ENCODE measurements around the gene FYN.

The FYN gene

DNA sequence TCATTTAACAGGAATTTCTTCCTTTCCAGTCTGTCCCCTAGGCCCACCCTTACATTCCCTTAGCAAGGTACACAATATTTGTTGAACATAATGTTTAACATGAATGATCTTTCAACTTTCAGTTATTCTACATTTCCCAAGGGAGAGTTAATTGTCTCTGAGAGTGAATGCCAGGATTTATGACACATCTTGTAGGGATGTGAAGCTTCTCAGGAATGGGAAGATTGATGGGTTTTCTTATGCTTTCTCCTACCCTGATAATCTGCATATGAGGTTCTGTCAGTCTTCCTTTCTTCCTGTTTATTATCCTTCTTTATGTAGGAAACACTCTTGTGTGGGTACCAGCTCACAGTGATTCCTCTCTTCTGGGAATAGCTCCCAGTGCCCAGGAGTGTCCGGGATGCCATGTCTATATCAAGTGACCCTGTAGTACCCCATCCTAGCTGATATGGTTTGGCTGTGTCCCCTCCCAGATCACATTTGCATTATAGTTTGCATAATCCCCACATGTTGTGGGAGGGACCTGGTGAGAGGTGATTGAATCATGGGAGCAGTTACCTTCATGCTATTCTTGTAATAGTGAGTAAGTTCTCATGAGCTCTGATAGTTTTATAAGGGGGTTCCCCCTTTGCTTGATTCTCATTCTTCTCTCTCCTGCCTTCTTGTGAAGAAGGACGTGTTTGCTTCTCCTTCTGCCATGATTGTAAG lies 7.1 kb upstream of the FYN start:
- no peak for DNase-seq

DNA sequence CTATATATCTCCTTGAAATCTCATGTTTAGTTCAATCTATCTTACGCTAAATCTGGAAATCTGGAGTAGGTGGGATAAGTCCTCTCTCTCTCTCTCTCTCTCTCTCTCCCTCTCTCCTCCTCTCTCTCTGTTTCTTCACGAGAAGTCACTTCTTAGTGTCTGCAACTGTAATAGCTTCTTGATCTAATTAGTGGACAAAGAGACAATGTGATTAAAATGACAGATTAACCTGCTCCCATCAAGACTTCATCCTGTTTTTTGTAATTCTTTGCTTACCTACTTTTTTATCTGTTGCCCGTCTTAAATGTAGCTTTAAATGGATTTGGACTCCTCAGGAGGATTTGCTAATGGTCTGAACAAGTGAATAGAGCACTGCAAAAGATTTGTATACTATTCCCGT lies 2.5 kb upstream of the FYN start:
- DNase-seq: no peak

DNA sequence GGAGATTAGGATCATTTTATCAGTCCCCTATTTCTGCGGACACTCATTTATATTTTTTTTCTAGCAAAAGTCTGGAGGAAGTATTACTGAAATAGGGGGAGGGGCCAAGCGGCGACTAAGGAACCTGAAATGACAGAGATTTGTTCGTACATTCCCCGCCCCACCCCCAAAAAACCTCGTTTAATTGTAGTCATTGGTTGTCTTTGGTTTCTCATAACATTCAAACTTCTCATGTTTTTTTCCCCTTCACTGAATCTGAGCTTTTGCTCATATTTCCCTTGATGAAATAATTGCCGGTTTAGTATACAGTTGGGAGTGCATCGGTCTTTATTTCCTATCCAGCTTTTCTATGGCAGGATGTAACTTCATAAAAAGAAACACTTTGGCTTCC lies 768 bp upstream of the FYN start:
- DNase-seq: no peak

DNA sequence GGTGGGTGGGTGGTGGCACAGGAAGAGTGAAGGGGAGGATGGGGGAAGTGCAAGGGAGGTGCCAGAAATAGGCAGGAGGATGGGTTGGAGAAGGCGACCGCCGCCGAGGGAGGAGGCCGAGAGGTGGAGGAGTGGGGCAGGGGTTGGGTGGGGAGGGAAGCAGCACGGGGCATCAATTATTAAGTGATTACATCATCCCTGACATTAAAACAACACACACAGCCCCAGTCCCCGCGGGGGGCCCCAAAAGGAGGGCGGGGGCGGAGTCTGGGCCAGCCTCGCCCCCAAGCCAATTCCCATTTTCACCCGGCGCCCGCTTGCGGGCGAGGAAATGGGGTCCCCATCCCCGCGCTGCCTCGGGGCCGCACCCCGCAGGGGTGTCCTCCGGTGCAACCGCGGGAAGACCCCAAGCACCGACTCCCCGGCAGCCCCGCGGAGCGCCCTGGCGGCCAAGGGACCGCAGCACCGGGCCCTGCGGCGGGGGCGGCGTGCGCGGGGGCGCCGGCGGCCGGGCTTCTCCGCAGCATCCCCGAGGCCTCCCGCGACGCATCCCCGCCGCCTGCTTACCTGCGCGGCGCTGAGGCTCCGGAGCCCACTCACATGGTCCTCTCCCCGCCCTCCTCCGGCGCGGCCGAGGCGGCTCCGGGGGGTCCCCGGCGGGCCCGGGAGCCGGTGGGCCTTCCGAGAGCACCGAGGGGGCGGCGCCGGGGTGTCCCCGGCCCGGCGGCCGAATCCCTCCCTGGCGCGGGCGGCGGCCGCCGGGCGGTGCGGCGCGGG lies 663 bp downstream of the FYN start:
- no peak for DNase-seq

DNA sequence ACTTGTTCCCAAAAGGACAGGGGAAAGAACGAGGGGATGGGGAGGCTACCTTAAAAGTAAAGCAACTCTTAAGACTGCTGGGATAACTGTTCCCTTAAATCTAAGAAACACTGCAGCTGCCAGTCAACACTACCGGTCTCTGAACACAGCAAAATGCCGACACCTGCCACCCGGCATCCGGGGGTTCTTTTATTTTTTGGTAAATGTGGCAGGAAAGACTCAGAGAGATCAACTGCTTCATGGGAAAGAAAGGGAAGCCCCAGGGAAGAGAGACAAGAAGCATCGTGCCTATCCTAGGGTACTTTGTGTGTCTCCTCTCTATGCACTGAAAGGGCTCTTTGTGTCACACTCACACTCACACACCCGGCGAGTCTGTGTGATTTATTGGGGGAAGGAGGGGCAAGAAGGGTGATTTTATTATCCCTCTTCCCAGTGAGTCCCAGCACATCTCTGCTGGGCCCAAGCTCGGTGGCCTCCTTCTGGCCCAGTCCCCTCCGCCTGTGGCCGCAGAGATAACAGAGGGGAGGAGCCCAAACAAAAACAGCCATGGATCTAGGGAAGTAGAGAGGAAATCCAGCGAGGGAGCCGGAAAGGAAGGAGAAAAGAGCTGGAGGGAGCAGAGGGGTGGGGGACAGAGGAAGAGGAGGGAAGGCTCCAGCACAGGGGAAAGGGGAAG lies 1.4 kb downstream of the FYN start:
- DNase-seq: no peak

DNA sequence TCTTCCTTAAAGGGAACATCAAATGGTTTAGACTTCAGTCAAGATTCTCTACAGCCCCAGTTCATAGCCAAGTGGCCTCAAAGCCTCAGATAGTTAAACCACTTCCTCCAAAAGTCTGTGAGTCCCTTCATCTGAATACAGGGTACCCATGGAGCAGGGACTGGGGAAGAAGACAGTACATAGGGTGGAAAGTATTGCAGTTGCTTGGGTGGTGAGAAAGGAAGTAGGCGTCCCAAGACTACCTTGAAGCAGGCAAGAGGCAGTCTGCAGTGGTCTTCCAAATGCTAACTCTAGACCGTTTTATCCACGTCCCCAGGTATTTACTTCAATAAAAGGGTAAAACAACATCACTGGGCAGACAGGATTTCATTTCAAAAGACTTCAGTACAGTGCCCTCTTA lies 2.0 kb downstream of the FYN start:
- DNase-seq: no peak

DNA sequence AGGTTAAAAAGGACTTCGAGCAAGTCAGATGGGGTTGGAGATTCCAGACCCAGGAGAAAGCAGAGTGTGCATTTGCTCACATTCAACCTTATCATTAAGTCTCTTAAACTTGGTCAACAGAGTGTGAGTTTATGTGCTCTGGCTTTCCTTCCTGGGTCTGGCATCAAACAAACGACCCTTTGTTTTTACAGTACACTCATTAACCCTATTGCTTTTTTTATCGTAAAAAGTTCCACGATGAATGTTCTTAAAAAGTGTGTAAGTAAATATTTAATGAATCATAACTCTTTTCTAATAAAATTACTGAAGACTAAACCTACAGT lies 2.5 kb downstream of the FYN start:
- DNase-seq: no peak

DNA sequence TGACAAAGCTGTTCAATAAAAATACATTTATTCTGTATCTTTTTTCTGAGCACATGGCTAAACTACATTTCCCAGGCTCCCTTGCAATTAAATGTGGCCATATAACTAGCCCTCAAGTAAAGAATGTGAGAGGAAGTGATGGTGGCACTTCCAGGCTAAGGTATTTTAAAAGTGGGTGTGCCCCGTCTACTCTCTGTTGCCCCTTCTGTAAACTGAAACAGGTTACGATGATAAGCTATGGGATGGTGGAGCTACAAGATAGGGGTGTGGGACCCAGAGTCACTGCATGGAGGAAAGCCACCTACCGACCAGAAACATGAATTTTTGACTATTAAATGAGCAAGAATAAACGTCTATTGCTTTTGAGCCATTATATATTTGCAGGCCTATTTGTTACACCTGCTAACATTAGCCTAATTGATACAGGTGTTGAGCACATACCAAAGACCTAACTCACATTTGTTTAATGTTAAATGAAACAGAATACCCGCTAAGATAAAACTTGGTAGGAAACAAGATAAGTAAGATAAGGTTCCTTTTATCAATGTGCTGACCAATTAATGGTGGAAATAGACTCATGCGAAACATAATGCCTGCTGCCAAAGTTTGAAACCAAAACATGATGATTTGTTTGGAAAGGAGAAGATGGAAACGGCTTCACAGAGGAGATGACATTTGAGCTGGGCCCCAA lies 3.1 kb downstream of the FYN start:
- DNase-seq: no peak

DNA sequence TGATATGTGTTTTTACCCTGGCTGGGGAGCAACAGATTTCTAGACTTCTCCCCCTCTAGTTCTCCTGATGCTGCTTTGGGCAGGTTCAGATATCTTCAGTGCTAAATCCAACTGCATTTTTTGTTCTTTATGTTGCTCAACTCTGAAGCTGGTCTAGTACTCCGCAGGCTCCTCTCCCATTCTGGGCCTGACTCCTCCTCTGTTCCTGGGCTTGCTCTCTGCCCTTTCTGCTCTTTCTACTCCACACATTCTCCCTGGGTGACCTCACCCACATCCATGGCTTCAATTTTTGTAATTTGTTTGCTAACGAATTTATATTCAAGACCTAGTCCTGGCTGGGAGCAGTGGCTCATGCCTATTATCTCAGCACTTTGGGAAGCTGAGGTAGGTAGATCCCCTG lies 6.4 kb downstream of the FYN start:
- no peak for DNase-seq

DNA sequence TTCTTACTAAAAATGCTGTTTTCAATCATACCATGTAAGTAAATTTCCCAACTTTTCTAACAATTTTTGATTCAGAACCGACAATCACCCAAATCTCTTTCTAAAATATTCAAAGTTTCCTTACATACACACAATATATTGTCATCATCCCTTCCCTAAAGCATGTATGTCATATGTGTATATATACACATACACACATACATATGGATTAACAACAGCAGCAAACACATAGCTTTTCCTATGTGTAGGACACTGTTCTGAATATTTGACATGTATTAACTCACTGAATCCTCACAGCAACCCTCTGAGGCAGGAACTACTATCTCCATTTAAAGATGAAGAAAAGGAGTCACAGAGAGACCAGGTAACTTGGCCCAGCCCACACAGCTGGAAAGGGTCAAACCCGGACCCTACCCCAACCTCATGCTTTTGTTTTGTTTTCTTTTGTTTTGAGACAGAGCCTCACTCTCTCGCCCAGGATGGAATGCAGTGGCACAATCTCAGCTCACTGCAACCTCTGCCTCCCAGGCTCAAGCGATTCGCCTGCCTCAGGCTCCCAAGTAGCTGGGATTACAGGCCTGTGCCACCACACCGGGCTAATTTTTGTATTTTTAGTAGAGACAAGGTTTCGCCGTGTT lies 7.2 kb downstream of the FYN start:
- no peak for DNase-seq

DNA sequence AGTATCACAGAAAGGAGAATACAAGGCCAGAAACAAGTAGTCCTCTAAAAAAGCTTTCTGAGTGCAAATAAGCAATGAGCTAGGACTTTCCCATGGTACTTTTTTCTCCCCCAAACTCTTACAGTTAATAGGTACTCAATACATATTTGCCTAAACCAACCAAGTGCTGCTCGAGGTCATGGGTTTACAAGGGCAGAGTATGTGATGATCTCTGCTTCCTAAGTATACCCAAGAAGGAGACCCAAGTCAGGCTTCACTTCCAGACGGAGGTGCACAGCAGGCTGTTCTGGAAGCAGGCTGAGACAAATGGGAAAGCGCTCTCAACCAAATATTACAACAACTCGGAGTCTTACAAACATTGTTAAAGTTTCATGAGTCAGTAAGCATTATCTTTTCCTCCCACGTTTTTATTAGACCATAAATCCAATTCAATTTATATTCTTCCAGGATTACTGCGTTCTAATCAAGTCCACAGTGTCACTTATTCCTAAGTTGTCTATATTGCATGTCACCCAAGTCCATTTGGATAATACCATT lies 8.1 kb downstream of the FYN start:
- DNase-seq: no peak

DNA sequence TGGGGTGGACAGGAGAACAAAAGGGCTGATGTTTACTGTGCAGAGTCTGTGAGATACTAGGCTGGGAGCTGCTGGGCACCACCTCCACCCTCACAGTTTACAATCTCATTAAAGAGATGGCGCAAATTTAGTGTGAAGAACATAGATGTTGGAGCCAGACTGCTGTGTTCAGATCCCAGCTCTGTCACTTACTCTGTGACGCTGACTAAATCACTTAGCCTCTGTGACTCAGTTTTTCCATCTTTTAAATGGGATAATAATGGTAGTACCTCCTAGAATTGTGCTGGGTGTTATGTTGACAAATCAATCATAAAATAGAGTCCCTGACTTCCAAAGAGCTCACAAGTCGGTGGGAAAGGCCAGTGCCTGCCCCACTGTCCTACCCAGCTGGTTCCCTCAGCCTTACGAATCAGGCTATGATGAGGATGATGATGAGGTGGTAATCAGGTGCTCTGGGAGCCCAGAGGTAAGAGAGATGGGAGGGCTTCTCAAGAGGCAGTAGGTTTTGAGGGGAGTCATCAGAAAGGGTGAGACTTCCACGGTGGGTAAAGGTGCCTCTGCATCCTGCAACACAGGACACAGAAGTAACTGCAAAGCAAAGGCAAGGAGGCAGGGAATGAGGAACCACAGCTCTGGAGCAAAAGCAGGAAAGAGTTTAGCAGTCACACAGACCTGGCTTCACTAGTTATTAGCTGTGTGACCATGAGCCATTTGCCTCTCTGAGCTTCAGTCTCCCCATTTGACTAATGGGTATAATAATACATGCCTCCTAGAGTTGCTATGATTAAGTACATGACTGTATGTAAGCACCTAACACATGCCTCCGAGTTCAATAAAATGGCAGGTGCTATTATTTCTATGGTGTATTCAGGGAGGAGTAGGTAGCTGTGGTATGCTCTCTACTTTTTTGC lies 8.9 kb downstream of the FYN start:
- no peak for DNase-seq

DNA sequence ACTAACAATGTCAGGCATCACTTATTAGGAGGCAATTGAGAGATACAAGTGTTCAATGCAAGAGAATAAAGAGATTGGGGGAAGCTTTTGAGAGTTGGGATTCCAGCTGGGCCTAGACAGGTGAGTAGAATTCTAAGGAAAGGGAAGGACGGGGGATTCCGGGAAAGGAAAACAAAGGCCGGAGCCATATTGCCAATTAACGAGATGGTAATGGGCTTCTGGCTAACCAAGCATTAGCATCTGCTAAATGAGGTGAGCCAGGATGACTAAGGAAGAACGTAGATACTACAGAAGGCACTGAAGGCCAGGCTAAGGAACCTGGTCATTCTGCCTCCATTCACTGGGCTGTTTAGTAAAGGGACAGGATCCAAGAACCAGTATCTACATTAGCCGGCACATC lies 10.5 kb downstream of the FYN start:
- DNase-seq: no peak

DNA sequence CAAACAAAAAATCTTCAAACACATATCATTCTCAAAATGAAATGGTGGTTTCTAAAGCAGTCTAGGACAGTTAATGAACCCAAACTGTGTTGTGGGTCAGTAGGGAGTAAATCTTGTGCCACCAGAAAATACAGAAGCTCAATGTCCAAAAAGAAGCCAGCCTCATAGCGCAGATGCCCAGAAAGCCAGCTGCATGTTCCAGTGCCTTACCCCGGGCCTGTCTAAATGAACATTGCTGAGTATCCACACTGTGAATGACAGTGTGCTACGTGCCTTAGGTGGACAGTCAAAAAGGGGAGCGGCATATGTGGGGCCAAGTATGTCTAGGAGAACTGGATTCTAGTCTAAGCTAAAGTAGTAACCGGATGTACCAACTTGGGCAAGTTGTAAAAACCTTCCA lies 10.9 kb downstream of the FYN start:
- no peak for DNase-seq

DNA sequence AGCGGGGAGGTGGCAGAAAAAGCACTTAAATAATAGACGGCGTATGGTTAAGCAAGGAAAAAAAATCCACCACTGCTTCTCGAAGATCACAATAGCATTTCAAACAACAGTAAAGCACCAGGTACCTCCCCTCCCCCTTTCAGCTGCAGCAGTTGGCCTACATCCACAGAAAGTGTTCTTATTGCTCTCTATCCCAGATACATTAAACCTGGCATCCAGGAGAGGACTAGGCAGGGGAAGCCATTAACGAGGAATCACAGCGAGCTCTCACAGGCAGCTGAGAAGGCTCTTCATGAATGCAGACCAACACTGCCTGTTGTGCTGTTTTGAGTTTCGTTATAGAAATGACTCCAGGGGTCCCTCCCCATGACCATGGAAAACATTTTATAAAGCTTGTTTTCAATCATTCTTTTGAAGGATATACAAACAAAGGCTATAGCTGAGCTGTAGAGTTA lies 11.8 kb downstream of the FYN start:
- DNase-seq: no peak

DNA sequence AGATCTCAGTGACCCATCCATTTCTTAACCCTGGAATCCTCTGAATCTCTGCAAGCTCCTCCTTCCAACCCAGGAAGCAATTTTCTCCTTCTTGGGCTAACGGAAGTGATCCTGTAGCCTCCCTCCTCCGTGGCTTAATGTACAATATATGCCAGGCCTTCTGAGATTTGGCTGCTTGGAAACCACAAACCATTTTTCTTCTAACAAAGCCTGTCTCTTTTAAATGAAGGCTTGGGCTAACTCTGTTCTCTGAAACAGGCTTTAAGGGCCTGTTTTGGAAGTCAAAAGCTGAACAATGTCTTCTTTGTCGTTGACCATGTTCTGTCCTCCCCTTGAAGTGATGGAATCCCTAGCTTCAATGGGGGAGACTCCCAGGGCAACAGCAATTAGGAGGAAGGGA lies 14.9 kb downstream of the FYN start:
- DNase-seq: no peak

DNA sequence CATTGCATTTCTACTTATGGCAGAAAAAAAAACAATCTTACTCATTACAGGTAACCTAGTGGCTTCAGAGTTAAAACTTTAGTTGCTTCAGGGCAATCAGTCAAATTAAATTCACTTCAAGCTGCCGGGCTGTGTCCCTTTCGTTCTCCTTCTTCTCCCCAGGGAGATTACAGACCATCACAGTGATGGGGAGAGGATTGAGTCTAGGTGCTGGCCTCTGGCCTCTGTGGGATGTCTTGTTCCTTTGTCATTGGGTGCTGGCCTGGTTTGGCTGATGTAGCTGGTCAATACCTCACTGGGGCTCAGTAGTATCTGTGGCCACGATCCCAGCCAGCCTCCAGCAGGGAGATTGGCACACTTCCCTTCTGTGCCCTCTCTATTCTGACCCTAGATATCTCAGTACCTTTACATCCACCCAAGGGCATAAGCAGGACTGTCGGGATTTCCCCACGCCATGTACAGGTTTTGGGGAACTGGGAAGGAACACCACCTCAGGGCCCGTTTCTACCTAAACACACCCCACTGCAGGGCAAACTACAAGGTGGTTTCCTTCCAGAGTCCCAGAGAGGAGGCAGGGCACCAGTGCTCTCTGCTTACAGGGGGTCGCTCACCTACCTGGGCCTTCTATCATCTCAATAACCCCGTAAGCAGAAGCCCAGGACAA lies 15.4 kb downstream of the FYN start:
- DNase-seq: no peak

DNA sequence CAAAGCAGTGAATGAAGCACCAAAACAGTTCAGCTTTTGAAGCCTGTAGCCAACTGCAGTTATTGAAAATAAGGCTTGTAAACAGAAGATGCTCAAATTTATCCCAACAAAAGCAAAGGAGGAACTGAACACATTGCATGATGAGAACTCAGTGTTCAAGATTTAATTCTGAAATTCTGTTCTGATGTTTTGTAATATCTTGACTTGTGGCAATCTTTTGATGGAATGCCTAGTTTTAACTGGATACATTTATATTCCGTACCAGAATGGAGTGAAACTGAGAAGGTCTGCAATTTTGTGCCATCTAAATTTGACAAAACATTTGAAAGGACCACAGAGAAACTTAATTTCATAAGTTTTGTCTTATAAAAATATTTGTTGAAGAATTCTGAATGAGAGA lies 17.5 kb downstream of the FYN start:
- DNase-seq: no peak

DNA sequence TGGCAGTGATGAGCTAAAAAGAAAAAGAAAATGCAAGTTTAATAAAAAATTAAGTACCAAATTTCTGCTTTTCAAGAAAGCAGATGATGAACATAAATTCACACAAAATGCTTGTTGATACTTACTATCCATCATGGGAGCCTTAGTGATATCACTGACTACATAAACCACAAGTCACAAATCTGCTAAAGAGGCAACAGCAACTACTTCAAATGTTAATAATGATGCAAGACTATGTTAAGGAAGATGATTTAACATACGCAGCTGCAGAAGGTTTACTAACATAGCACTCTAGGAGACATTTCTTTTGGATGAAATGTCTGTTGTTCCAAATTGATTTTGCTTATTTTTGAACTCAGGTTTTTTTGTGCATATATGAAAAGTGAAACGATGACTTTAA lies 18.6 kb downstream of the FYN start:
- DNase-seq: no peak

DNA sequence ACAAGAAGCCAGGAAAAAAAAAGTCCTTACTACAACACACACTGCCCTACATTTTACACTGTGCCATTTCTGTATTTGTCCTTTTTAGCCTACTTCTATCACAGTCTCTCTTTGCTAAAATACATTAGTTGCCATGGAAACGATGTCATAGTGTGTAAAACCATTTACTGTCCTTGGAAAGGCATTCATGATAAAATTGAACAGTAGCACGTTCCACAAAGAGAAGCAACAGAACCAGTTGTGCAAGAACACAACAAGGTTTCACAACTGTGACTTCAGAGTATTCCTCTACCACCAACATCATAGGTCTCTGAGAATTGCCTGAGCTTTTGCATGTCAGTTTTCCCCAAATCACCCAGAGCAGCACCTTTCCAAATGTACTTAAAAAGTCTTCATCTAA lies 20.5 kb downstream of the FYN start:
- no peak for DNase-seq

DNA sequence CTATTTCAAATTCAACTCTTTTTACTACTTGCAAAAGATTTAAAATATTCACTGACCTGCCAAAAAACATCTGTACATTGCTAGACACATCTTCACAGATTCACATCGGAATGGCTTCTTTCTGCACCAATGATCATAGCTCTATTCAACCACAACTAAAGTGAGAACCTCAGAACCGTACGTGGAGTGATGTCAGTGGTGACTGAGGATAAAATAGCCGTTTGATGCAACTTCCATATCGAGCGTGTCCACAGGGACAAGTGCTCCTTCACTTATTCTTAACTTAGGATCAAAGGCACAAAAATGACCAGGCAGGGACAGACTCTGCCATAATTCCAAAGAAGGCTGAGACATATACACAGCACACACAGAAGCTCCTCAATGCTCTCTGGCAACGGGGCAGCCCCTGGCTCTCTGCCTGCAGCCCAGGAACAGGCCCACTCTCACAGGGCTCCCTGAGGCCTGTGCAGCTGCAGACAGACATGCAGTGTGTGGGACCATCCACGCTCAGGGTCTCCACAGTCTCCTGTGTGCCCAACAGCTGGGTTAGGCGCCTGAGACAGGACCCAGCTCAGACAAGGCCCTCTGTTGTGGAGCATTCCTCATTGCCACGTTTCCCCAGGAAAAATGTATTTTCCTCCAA lies 22.8 kb downstream of the FYN start:
- no peak for DNase-seq

Data from RPMI8226 (cell line).